ENCODE data around the gene MRGPRX2.

MRGPRX2 gene

DNA sequence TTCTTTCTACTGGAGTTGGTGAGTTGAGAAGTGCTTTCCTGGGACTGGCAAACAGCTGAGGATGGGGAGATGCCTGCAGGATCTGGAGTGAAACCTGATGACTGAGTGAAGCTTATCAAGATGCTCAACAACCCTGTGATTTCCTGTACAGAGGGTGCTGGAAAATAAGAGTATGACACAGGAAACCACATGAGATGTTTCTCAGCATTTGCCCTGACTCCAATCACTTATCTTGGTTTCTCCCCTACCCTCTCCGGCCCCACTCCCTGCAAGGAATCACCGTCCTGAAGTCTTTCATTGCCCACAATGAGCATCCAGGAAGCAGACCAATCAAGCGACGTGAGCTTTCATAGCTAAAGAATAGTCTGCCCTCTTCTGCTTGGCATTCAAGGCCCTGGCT, at the start of gene MRGPRX2:
MRGPRX2 (minus strand) TSS at position 89 of the 400 bp plus-strand sequence. CDS start 4,315 bp downstream, outside the sequence.
- DNase-seq = no peak

DNA sequence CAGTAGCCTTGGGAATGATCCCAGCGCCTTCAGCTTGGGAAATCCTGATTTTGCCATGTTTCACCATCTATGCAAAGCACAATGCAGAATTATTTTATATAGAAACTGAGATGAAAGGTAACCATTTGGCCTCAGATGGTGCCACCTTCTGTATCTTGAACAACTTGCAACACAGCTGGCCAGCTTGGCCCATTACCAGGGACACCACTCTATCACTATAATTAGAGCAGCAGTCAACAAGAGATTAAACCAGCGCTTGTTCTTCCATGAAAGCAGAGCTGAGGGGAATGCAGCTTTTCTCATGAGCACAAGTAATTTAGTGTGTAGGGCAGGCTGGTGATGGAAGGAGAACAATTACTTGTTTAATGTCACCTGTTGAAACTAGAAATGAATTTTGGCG, 49.8 kb upstream of the MRGPRX2 start:
- peak; percentile 91 for DNase-seq

DNA sequence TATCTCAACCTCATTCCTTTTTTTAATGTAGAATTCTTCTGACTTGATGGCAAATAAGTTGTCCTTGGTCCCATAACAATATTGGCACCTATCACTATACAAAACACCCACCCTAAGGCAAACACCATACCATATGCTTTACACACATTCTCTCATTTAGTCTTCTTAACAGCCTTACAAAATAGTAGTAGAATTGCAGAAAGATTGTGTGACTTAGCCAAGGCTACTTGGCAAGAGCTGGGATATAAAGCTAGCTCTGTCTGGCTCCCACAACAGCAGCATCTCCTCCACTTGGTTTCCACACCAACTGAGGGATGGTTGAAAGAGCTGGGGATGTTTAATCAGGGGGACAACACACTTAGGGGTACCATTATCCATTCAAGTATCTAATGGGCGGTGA, 46.6 kb upstream of the MRGPRX2 start:
- no peak for DNase-seq

DNA sequence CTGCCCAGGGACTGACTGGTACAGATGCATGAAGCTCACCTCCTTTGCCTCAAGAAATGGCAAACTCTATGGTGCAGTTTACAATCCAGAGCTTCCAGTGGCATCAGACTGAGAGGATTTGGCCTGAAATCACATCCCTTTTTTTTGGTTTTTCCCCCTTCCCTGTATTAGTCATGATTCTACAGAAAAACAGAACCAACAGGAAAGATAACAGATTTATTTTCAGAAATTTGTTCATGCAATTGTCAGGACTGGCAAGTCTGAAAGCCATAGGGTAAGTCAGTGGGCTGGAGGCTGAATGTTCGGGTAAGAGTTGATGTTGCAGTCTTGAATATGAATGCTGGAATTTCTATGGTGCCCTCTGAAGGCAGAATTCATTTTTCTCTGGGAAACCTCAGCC, 44.5 kb upstream of the MRGPRX2 start:
- DNase-seq = no peak

DNA sequence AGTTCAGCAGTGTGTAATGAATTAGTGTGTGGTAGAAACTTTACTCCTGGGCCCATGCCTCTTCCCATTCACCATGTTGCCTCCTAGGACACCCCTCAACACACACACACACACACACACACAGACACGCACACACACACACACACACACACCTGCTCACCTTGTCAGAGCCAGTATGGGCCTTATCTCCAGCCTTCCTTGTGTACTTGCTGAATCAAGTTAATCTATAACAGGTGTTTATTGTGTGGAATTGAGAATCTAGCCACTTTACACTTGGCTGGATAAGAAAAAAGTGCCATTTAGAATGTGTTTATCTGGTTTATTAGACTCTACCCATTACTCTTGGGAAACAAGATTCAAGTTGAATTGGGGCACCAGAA, 42.0 kb upstream of the MRGPRX2 start:
- no peak for DNase-seq

DNA sequence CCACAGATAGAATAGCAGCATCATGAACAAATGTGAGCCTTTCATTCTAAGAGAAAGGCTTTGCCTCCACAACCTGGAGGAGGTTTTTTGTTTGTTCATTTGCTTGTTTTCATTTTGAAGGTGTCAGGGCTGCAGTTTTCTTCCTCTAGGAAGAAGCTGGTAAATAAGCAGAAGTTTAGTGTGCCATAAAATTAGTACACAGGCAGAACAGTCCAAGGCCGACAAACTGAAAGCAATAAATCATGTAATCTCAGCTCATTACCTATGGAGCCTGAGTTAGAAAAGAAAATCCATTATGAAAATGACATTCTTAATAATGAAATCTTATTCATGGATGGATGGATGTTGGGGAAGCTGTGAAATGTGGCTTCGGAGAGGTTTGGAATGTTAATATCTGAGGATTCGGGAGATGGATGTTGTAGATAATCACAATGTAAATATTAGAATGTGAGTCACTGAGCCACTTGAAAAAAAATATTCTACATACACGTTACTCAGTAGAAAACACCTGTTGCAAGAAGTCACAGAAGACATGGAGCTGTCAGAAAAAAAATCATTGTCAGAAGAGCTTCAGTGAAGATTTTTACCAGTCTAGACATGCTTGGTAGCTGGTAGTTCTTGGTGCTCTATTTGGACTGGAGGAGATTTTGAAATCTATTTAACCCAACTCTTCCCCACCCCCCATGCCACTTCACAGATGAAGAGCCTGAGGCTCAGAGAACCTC, 41.4 kb upstream of the MRGPRX2 start:
- peak; percentile 95 for DNase-seq

DNA sequence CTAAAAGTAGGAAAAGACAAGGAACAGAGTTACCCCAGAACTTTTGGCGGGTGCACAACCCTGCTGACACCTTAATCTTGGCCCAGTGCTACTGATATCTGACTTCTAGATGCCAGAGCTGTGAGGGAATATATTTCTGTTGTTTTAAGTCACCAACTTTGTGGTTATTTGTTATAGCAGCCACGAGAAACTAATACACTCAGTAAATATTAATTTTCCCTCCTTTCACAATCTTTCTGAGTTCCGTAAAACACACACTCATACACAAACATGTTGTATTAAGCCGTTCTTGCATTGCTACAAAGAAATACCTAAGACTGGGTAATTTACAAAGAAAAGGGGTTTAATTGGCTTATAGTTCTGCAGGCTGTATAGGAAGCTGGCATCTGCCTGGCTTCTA, 40.4 kb upstream of the MRGPRX2 start:
- no peak for DNase-seq

DNA sequence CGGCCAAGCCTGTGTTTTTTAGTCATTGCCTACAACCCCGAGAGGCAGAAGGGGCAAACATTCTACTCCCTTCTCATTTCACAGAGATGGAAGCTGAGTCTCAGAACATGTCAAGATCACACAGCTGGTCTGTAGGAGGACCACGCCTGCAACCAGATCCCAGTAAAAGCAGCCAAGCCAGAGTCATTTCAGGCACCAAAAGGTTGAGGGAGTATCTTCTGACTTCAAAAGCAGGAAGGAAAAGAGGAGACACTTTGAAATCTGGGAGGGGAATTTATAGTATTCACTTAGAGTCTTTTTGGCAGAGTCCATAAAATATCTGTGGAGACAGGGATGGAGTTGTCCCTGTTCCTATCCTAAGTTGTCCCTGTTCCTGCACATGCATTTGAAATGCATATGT, 38.6 kb upstream of the MRGPRX2 start:
- no peak for DNase-seq

DNA sequence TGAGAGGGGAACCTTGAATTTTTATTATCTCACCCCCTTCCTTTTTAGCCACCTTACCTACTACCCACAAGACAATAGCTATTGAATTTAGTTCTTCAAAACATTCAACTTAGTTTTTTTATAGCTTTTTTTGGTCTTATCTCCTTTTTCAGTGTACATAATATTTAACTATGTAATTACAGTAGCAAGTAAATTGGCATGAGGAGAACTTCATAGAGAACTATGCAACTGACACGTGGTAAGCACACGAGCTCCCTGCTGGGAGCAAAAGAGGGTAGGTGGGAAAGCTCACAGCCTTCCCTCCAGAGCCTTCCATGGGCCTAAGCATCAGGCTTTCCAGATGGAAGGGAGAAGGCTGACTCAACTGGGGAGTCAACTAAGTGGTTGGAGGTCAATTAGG, 34.3 kb upstream of the MRGPRX2 start:
- no peak for DNase-seq

DNA sequence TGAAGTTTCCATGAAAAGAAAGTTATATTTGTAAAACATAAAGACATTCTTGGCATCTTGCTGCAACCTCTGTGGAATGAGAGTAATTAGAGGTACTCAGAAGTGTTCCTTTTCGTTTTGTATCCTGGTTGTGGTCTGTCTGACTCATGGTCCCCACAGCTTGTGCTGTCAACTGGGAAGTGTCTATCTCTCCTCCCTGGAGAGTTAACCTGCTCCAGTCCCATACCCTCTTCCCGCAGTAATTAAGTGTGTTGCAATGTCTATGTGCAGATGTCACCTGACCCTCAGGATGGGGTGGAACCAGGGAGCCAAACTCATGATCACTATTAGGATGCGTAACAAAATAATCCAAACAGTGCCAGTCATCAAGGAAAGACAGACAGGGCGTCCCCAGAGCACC, 33.5 kb upstream of the MRGPRX2 start:
- DNase-seq = no peak

DNA sequence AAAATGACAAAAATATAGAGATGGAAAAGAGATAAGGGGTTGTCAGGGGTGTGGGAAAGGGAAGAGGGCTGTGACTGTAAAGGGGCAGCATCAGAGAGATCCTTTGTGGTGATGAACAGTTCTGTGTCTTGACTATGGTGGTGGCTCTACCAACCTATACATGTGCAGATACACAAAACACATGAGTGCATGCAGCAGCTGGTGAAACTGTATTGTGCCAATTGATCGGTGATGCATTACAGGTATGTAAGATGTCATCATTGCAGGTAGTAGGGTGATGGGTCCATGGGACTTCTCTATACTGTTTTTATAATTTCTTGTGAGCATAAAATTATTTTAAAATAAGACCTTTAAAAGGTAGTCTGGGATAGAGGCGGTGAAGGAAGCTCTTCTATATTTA, 32.3 kb upstream of the MRGPRX2 start:
- no peak for DNase-seq

DNA sequence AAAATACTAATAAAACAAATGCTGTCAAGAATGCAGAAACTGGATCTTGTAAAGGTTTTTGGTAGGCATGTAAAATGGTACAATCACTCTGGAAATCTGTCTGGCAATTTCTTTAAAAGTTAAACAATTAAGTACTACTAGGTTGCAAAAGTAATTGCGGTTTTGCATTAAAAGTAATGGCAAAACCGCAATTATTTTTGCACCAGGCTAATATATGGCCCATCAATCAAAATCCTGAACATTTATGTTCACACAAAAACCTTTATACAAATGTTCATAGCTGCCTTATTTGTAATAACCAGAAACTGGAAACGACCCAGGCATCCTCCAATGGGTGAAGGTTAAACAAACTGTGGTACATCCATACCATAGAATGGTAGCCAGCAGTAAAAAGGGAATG, 31.8 kb upstream of the MRGPRX2 start:
- no peak for DNase-seq

DNA sequence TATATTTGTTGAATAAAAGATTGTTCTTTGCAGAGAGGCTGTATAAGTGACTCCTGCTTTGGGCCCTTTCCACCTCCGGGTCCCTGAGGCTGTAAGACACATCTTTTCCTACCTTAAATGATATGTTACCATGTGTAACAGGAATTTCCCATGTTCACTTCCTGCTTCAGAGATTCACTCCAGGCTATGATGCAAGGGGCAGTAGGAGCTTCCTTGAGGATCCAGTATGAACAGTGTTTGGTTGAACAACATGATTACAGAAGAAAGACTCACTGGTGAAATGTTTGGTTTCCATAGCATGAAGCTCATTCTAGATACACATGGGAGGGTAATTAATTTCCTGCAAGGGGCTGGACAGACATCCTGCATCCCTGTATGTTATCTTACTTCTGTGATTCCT, 30.8 kb upstream of the MRGPRX2 start:
- DNase-seq = no peak

DNA sequence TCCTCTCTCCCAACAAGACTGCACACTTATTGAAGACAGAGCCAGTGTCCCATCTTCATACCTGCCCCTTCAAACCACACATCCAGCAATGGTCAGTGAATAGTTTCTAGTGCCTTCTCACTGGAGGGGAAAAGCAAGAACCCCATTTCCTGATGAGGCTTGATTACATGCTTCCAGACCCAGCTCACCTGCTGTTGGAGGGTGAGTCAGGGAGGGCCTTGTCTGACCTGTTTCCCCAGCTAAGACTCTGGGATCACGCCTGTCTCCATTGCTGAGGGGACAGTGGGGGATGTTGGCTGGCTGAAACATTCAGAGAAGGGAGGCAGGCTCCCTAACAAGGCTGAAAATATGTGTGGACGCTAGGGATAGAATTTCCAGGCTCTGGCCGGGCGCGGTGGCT, 28.9 kb upstream of the MRGPRX2 start:
- no peak for DNase-seq

DNA sequence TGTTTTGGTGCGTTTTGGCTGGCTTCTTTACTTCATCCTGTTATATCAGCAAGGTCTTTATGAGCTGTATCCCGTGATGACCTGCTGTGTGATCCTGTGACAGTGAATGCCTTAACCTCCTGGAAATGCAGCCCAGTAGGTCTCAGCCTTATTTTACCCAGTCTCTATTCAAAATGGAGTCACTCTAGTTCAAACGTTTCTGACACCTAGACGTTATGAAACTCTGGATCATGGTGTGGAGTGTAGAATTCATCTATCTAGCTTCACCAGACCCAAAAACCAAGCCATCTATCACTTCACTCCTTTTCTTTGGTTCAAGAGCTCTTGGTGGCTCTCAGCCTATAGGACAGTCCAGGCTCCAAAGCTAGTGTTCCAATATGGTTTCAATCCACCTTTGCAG, 28.3 kb upstream of the MRGPRX2 start:
- no peak for DNase-seq

DNA sequence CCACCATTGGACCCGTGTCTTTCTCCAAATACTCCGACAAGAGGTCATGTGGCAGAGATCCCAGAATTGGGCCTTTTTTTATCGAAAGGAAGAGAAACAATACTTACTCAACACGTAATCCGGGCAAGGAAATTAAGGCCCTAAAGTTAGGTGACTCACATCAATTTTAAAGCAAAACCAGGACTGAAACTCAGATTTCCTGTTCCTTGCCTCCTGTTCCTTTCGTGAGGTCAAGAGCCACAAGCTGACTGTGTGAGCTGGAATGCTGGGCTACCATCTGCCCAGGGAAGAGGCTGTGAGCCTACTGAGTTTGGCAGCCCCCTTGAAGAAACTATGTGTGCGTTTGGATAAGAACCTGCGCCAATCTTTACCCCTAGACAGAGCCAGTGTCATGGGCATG, 27.1 kb upstream of the MRGPRX2 start:
- no peak for DNase-seq

DNA sequence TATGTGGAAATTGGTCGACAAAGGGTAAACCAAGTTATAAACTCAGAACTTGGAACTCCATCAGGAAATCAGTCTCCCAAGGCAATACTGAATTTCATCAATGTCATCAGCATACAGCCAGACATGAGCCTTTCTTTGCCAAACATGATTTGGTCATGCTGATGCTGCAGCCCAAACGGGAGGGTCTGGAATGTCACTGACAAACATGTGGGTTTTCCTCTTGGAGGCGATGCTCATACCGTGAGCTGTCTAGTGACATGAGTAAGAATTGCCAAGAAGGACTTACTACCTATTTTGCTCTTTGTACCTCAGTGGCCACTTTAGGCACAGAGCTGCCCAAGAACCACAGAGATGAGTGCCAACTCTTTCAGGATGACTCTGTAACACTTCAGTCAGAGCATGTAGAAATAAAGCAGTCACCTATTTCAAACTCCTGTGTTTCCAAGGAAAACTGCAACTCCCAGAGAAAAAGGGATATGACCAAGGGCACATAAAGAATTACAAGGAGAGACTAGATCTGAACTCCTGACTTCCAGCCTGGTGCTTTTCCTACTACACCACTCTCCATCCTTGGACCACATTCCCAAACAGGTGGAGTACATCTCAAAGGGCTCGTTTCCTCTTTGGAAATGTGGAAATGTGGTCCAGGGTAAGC, 24.3 kb upstream of the MRGPRX2 start:
- DNase-seq = no peak

DNA sequence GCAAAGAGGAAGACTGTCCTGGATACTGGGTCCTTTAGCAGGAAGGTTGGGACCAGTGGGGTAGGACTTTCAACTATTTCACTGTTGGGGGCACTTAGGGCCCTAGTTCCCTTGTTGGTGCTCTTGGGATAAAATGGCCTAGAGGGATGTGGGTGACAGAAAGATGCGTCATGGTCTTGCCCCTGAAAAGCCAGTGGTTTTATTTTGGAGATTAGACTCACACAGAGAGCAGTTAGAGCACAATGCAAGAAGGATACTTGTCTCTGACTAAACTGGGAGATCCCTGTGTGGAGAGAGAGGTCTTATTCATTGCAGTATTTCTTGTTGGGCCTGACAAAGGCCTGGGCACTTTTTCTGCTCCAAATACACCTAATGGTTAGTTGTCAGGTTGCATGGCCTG, 22.6 kb upstream of the MRGPRX2 start:
- DNase-seq = no peak

DNA sequence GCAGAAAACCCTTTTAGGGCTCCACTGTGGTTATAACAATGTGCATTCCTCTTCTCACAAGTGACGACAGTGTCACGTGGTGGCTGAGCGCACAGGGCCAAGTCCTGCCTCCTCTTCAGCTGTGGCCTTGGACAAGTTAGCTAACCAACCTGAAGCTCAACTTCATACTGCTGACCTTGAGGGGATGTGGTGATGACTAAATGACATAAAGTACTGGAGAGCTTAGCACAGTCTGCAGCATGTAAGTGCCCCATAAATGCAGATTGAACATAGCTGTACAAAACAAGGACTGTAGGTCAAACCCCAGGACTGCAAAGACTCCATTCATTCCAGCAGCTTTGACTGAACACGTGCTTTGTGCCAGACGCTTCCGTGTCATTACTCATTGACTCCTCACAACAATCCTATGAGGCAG, 20.1 kb upstream of the MRGPRX2 start:
- DNase-seq = no peak

DNA sequence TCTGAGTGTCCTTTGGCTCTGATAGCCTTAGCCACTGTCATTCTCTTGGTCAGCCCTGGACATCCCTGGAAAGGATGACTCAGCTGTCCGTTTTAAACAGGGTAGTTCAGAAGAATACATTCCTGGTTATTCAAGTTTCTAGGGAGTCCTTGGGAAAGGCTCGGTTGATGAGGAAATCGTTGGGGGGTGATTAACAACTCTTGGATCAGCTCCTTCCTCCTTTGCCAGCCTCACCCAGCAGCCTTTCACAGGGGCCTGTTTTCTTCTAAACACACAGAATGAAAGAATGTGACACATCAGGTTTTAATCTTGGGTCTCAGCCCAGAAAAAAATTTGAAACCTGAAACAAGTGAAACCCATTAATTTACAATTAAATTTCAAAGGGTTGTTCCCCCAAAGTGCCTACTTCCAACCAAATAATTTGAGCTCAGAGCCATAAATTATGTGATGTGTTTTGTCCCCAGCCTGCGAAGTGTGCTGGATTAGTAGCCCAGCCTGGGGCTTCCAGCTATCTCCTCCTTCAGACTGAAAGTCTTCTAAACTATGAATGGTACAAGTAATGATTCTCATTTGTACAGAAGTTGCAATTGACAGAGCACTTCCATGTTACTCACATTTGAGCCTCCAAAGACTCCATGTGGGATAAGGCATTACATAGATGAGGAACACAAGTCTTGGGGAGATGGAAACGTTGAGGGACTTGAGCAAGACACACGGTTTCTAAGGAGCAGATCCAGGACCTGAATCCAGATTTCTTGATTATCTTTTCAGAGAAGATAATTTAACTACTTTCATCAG, 19.3 kb upstream of the MRGPRX2 start:
- peak; percentile 50 for DNase-seq

DNA sequence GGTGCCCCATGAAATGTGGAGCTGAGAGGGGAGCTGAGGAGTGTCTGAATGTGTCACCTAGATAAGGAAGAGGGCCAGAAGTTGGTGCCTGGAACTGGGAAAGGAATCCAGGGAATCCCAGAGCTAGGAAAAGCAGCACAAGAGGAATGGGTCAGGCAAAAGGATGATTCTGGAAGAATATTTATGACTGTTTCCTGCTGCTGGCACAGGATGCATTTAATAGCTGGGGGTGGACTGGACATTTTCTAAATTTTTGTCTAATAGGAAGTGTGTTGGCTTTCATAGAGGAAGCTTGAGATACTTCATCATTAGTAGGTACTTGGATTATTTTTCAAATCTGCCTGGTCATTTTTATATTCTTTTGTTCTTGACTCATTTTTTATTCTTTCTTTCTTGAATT, 17.4 kb upstream of the MRGPRX2 start:
- no peak for DNase-seq

DNA sequence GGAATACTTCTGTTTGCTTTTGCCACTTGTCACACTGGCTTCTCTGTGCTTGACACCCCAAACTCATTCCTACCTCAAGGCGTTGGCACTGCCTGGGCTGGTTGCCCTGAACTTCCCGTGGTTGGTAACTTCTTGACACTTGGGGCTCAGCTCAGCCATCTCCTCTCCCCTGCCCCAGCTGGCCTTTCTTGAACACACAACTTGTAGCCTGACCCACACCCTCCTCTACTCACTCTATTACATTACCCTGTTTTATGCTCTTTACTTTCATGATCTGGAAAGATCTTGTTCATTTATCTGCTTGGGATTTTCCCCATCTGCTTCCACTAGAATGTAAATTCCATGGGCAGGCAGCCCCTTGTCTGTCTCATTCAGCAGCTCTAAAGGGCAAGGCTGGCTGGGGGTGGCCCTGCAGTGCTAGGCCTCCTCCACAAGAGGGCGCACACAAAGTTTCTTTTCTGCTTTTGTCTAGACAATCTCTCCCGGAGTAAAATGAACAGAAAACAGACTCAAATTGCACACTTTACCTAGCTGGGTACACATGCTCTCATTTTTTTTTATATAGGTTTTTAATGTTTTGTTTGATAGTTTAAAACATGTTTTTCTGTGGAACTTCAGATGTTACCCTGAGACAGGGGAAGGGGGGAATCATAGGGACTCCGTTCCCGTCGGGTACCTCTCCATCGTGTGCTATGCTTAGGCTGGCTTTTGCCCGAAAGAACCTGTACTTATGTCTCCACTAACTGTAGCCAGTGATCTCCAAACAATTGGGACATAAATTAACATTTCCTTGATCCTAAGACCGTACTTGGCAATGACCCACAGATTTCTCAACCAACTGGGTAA, 16.4 kb upstream of the MRGPRX2 start:
- peak; percentile 49 for DNase-seq

DNA sequence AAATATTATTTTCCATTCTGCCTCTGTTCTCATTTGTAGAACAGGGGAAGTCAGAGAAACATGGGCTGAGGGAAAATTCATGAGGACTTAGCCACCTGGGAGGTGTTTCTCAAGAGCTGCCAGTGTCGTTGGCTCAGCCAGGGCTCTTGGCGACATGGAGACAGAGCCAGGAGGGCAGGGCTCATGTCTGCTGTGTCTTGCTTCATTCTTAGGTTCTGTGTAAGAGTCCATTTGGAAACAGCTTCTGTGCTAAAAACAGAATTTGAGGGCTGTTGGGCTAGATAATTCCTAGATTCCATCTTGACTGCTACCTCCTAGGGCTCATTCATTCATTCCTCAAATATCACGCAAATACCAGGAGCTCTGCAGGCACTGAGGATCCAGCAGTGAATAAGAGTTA, 15.1 kb upstream of the MRGPRX2 start:
- DNase-seq = no peak
